HG03558 (cell line): Measurements from ENCODE around the gene GPR157.
"Not testable (repeated sequence)": the region's sequence is repeated elsewhere in the genome, so short reads cannot be mapped to it uniquely, and the experiment has no call there.

ENCODE experiments used
- ATAC-seq: cut with Tn5 transposase; IDR thresholded peaks from one replicate; pipeline ENCODE4 v1.9.1; 2021; ENCODE audit warnings: moderate number of reproducible peaks; ENCODE audit not compliant: unreplicated experiment; ENCODE audit errors: extremely low read depth

GPR157 gene

GRCh38 chr1:9095818-9096217, 33.1 kb downstream of the GPR157 start:
- ATAC-seq: no peak

- ATAC-seq: not testable (repeated sequence)
These were observed 34.8 kb downstream of the GPR157 start for GRCh38 chr1:9093996-9094595.

DNA sequence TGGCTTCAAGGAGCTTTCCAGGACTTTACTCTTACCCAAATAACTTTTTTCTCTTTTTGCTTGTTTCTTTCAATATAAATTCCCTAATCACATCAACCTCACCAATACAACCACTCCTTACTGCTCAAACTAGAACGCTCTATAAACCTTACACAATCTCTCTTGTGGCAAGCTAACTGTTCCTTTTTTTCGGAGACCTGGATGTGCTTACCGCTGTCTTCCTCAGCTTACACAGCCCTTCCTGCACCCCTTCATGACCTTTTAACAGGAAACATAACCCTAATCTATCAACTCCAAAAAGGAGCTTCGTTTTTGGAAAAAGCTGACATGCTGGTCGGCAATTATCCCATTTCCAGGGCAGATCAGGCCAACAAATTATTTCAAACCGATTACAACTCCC, 35.3 kb downstream of the GPR157 start:
- ATAC-seq: no peak

- ATAC-seq: no peak
These were observed 35.8 kb downstream of the GPR157 start for GRCh38 chr1:9093091-9093490.

DNA sequence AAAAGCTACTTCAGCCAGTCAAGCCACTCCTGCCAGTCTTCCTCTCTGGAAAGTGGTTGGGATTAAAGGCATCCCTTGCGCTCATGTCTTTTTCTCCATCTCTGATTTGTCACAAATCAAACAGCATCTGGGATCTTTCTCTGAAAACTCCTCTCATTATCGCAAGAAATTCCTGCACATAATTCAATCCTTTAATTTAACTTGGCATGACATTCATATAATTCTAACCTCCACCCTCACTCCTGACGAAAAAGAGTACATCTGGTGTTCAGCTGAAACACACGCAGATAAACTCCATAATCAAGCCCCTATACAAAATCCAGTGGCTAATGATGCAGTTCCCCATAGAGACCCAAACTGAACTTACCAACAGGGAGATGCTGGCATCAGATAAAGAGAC, 40.1 kb downstream of the GPR157 start:
- ATAC-seq: no peak

- no peak for ATAC-seq
These were observed 41.3 kb downstream of the GPR157 start for GRCh38 chr1:9087411-9088125.

DNA sequence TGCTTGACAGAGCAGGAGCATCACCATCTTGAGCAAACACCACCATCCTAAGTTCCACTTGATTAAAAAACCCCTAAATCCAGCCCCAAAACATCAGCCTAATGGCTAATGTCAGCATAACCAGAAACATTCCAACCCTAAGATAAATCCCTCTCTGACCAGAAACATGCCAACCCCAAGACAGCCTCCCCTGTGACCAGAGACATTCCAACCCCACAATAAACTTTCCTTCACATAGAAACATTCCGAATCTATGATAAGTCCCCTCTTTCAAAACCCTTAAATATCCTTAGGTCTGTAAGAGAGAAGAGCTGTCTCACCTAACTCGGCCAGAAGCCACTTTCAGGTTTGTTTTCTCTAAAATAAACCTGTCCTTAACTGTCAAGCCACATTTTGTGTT, 42.1 kb downstream of the GPR157 start:
- ATAC-seq: no peak

GRCh38 chr1:9086045-9086444, 42.9 kb downstream of the GPR157 start:
- ATAC-seq: no peak

DNA sequence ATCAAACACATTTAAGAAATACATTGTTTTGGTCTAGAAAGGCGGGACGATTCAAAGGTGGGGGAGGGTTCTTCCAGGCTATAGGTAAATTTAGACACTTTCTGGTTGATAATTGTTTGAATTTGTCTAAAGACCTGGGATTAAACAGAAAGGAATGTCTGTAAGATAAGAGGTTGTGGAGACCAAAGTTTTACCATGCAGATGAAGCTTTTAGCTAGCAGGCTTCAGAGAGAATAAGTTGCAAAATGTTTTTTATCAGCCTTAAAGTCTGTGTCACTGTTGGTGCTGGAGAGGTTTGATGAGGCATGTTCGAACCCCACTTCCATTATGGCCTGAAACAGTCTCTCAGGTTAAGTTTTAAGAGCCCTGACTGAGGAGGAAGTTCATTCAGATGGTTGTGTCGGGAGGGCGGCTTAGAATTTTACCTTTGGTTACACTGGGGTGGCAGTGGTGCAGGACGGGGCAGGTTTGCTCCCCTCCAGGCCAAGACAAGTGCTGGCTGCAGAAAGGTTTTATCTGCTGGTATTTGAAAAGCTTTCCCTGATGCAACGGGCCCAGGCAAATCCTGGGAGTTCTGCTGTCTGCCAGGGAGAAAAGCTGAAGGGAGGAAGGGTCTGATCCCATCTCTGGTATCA, 43.5 kb downstream of the GPR157 start:
- ATAC-seq: no peak

DNA sequence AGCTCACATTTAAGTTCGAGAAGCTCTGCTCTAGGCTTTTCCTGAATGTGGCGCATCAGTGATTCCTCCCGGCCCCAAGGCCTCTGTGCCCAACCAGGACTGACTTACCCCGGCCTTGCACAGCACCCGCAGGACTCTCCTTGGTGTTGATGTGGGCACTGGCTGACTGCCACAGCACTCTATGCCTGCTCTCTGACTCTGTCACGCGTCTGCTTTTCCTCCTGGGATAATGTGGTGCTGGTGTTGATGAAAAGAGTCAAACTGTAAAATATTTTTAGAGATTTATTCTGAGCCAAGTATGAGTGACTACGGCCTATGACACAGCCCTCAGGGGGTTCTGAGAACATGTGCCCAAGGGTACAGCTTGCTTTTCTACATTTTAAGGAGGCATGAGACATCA, 44.0 kb downstream of the GPR157 start:
- ATAC-seq: no peak

DNA sequence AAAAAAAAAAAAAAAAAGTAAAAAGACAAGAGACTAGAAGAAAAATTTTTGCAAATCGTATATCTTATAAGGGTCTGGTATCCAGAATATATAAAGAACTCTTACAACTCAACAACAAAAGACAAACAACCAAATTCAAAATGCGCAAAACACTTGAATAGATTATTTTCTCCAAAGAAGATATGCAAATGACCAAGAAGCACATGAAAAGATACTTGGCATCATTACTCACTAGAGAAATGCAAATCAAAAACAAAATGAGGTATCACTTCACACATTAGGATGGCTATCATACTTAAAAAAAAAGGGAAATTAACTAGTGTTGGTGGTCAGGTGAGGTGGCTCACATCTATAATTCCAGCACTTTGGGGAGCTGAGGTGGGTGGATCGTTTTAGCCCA, 47.4 kb downstream of the GPR157 start:
- no peak for ATAC-seq

GRCh38 chr1:9080705-9081291, 48.1 kb downstream of the GPR157 start:
- ATAC-seq: no peak

- ATAC-seq: no peak
These were observed 48.8 kb downstream of the GPR157 start for GRCh38 chr1:9079988-9080704.

DNA sequence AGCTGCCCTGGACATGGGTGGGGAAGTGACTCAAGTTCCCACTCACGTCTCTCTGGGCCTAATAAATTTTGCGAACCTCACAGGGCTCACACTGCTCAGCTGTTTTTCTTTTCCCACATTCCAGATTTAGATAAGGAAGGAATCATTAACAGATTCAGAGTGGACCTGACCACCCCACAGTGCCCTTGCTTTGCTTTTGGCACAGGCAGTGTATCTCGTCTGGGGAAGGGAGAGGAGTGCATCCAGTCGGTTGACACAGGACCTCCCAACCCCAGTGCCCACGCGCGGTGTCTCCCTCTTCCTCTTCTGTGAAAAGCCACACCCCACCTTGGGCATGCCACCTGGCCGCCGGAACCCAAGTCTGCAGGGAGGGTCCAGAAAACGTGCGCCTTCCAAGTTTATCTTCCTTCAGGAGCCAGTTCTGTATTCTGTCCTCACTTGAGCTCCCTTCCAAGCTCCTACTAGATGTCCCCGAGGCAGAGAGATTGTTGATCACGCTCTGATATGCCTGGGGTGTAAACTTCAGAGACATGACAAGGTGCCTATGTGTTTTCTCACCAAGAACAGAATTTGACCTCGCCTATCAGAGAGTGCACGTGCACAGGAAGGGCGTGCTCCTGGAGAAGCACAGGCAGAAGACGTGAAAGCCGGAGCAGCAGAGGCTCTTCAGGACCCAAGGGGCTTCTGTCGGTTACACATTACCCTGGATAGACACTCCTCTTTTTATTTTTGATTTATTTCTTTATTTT, 50.0 kb downstream of the GPR157 start:
- ATAC-seq: no peak

DNA sequence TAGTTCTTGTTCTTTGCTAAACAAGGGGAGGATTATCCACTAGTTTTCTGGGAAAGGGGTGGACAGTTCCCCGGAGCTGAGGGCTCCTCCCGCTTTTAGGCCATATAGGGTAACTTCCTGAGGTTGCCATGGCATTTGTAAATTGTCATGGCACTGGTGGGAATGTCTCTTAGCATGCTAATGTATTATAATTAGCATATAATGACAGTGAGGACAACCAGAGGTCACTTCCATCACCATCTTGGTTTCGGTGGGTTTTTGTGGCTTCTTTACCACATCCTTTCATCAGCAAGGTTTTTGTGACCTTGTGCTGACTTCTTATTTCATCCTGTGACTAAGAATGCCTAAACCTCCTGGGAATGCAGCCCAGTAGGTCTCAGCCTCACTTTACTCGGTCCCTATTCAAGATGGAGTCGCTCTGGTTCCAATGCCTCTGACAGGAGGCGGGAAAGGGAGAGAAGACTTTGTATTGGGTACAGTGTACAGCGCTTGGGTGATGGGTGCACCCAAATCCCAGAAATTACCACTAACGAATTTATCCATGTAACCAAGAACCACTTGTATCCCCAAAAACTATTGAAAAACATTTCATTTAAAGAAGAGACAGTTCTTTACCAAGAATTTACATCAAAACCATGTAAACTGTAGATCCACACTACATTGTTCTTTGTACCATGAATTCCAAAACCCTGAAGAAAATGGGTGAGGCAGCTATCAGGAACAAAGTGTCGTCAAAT, 50.7 kb downstream of the GPR157 start:
- ATAC-seq: no peak

DNA sequence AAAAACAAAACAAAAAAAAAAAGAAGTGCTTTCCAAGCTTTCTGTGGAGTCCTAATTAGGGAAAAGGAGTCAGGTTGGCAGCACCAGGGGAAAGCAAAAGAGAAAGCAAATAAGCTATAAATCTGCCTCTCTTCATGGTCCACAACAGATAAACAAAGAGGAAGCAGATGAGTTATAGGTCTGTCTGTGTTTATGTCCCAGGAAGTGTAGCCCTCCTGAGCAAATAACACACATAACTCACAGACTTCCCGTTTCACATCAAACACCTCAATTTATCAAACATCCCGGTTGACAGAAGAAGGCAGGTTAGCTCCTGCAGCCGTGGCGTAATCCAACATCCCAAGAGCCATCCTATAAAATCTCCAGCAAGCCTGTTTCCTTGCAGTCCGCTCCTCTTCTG, 53.9 kb downstream of the GPR157 start:
- ATAC-seq: no peak

DNA sequence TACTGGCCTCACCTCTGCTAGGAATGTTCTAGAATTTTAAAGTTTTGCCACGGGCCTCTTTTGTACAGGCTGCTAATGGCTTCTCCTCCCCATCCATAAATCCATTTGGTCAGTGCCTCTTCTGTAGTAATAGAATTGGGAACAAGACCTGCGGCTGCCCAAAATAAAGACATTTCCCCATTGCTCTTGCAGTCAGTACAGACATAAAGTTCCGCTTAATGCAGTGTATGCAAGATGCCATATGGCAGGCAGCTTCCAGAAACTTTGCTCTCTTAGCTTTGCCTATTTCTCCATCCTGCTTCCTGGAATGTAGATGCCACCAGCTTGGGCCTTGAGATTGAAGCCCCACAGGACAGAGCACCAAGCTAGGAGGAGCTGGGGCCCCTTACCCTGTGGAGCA, 55.8 kb downstream of the GPR157 start:
- ATAC-seq: no peak

GRCh38 chr1:9071554-9072235, 57.2 kb downstream of the GPR157 start:
- no peak for ATAC-seq

DNA sequence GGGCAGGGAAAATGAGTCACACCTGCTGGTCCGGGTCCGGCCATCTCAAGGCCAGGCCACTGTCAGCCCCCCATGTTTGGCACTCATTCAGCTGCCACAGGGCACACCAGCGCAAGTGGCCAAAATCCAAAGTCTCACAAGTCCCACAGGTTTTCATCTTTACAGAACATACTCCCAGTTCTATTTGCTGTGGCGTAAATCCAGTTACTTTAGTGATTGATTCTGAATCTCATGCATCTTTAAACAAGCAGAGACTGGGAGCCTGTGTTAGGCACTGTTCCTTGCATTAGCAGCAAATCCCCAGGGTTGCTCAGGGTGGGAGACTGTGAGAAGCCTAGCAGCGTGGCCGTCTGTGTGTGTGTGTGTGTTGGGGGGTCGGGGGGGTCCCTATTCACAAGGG, 58.4 kb downstream of the GPR157 start:
- no peak for ATAC-seq
